Subcutaneous abdominal adipose tissue (tissue), 5 donors: ENCODE measurements around the gene RASSF1.

ENCODE experiments used
- H3K27ac ChIP-seq: one replicate; pipeline ENCODE4 v1.7.0; 2013; ENCODE audit warnings: low read depth, mild to moderate bottlenecking, inconsistent platforms, low read length, moderate library complexity
- H3K27me3 ChIP-seq, 5 donors: one replicate each; pipeline ENCODE4 v1.7.0; 2013; ENCODE audit warnings: low read length in 5 of 5, inconsistent platforms in 1 of 5; ENCODE audit not compliant: control insufficient read depth in 5 of 5, insufficient read depth in 4 of 5
- H3K36me3 ChIP-seq, 5 donors: one replicate each; pipeline ENCODE4 v1.7.0; 2013; ENCODE audit warnings: low read length in 5 of 5; ENCODE audit not compliant: control insufficient read depth in 5 of 5, insufficient read depth in 5 of 5
- H3K4me1 ChIP-seq, 5 donors: one replicate each; pipeline ENCODE4 v1.7.0; 2013; ENCODE audit warnings: low read length in 5 of 5, mild to moderate bottlenecking in 3 of 5, moderate library complexity in 1 of 5; ENCODE audit not compliant: control insufficient read depth in 5 of 5, insufficient read depth in 5 of 5
- H3K4me3 ChIP-seq, 5 donors: one replicate each; pipeline ENCODE4 v1.7.0; 2013; ENCODE audit warnings: low read length in 5 of 5, low read depth in 1 of 5
- H3K9ac ChIP-seq, 5 donors: one replicate each; pipeline ENCODE4 v1.7.0; 2013; ENCODE audit warnings: low read length in 5 of 5, mild to moderate bottlenecking in 4 of 5, moderate library complexity in 3 of 5
- H3K9me3 ChIP-seq, 5 donors: one replicate each; pipeline ENCODE4 v1.7.0; 2013; ENCODE audit warnings: low read length in 5 of 5; ENCODE audit not compliant: control insufficient read depth in 5 of 5
- donor health status: healthy.
- donor health status: healthy.
- donor health status: healthy.
- donor health status: healthy.
- donor health status: healthy.

The RASSF1 gene

DNA sequence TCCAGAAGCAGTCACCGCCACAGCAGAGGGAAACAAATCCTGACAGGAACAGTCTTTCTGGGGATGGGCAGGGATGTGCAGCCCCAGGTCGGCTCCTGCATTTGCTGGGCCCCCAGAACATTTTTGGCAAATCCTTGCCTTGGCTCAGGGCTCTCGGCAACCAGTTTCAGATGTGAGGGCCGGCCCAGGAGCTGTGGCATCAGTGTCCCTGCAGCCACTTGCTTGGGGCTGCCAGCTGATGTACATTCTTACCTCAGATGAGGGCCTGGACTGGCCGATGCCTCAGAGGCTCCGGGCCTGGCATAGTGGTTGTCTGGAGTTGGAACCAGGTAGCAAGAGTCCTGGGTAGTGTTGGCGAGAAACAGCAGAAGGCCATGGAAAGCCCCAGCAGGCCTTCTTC, 14.2 kb upstream of the RASSF1 start:
- H3K27ac ChIP-seq: no peak overlapping the region
- peaks cover 0 to 47% (median 41%) of the 10 kb centered on the region in 5 donors for H3K36me3 ChIP-seq
- no peak overlapping the region for H3K4me3 ChIP-seq
- no peak overlapping the region for H3K9ac ChIP-seq
- H3K27me3 ChIP-seq: no peaks in the 10 kb centered on the region
- no peaks in the 10 kb centered on the region for H3K9me3 ChIP-seq
- H3K4me1 ChIP-seq: peaks cover 34 to 69% (median 60%) of the 10 kb centered on the region in 5 donors

- Histone ChIP-seq H3K27me3 (no peaks in the 10 kb centered on the region), H3K27ac (no peak overlapping the region), H3K4me1 (peaks cover 33 to 73% (median 65%) of the 10 kb centered on the region in 5 donors), H3K36me3 (peaks cover 0 to 47% (median 41%) of the 10 kb centered on the region in 5 donors), H3K4me3 (no peak overlapping the region), H3K9ac (no peak overlapping the region), H3K9me3 (no peaks in the 10 kb centered on the region)
These were observed 13.6 kb upstream of the RASSF1 start for GRCh38 chr3:50354186-50354764.

DNA sequence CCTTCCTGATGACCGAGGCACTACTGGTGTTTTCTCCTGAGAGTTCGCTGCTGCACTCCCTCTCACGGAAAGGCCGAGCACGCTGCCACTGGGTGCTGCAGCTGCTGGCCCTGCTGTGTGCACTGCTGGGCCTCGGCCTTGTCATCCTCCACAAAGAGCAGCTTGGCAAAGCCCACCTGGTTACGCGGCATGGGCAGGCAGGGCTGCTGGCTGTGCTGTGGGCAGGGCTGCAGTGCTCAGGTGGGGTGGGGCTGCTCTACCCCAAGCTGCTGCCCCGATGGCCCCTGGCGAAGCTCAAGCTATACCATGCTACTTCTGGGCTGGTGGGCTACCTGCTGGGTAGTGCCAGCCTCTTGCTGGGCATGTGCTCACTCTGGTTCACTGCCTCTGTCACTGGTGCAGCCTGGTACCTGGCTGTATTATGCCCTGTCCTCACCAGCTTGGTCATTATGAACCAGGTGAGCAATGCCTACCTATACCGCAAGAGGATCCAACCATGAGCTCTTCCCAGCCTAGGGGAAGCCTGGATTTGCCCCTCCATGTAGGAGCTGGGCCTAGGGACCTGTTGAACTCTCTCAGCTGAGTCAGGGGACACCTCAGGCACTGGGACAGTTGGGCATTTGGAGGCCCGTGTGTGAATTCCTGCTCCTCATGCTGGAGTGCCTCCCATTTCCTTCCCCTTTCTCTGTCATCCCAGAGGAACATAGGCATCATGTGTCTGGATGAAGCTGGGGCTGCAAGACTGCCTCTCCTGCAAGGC, 12.8 kb upstream of the RASSF1 start:
- Histone ChIP-seq H3K27ac (peak overlapping the region; percentile 16), H3K36me3 (peaks cover 0 to 51% (median 46%) of the 10 kb centered on the region in 5 donors), H3K9me3 (no peaks in the 10 kb centered on the region), H3K27me3 (no peaks in the 10 kb centered on the region), H3K4me1 (peaks cover 33 to 68% (median 58%) of the 10 kb centered on the region in 5 donors), H3K4me3 (no peak overlapping the region), H3K9ac (peak overlapping the region in 1 of 5 donors; percentile 5)

DNA sequence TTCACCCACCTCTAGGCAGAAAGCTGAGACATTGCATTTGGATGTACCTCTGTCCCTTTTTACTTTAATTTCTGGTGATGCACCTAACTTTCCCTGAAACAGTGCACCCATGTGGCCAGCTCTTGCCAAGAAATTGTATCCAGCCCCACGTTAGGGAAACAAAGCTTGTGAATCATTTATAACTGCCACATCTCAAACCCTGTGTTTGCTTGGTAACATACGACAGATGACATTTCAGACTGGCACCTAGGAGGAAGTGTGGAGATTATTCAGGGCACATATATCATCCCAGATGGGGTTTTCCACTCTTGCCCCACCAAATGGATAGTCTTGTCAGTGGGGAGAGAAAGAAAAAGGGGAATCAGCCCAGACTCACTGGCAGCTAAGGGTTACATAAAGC, 12.1 kb upstream of the RASSF1 start:
- Histone ChIP-seq H3K9ac (no peak overlapping the region), H3K9me3 (no peaks in the 10 kb centered on the region), H3K4me1 (peaks cover 27 to 61% (median 52%) of the 10 kb centered on the region in 5 donors), H3K27me3 (no peaks in the 10 kb centered on the region), H3K27ac (peak overlapping the region; percentile 16), H3K4me3 (no peak overlapping the region), H3K36me3 (peaks cover 0 to 53% (median 51%) of the 10 kb centered on the region in 5 donors)

DNA sequence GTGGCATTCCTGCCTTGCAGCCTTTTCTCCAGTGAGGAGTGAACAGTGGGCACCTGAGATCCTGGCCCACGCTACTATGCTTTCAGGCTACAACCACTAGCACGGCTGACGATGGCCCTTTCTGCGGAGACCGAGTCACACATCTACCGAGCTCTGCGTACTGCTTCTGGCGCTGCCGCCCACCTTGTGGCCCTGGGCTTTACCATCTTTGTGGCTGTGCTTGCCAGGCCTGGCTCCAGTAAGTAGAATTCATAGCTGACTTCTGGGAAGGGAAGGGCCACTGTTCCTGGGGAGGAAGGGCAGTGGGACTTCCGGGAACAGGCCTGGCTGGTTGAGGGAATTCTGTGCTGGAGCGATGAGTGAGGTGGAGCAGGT, 10.7 kb upstream of the RASSF1 start:
- Histone ChIP-seq H3K27me3 (no peaks in the 10 kb centered on the region), H3K9me3 (no peaks in the 10 kb centered on the region), H3K27ac (peak overlapping the region; percentile 86), H3K9ac (peak overlapping the region in 3 of 5 donors; percentile 76 to 92 (median 89)), H3K4me1 (peaks cover 16 to 47% (median 39%) of the 10 kb centered on the region in 5 donors), H3K36me3 (peaks cover 0 to 51% (median 48%) of the 10 kb centered on the region in 5 donors), H3K4me3 (peak overlapping the region; percentile 84 to 99 (median 92))

GRCh38 chr3:50350527-50351322, 10.1 kb upstream of the RASSF1 start, which contains the start of the genes CYB561D2 and NPRL2:
Gene CYB561D2, plus strand, starts transcription at chr3:50350862. Its CDS starts 572 bp downstream, at chr3:50351434.
Gene NPRL2, minus strand, starts transcription at chr3:50350775. Its CDS starts 123 bp downstream, at chr3:50350652.
- H3K4me1 ChIP-seq: peaks cover 11 to 44% (median 36%) of the 10 kb centered on the region in 5 donors
- H3K9ac ChIP-seq: peak within 1 kb of the TSS; percentile 71 to 92 (median 76)
- H3K27me3 ChIP-seq: no peaks in the 10 kb centered on the region
- peak within 1 kb of the TSS; percentile 84 to 99 (median 92) for H3K4me3 ChIP-seq
- H3K27ac ChIP-seq: peak within 1 kb of the TSS; percentile 86
- peaks cover 0 to 46% (median 44%) of the 10 kb centered on the region in 5 donors for H3K36me3 ChIP-seq
- no peaks in the 10 kb centered on the region for H3K9me3 ChIP-seq

DNA sequence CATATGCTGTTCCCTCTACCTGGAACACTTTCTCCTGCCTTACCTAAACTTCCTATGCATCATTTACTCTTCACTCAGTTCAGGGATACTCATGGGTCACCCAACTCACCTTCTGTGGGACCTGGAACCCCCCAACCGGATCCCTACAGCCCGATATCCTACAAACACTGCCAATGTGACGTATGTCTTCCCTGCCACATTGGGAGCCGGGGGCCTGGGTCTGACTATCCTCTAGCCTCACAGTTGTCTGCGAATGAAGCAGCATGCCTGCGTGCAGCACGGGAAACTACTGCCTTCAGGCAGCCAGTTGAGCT, 9.5 kb upstream of the RASSF1 start:
- Histone ChIP-seq H3K9me3 (no peaks in the 10 kb centered on the region), H3K9ac (peak overlapping the region; percentile 71 to 92 (median 76)), H3K4me3 (peak overlapping the region; percentile 82 to 99 (median 92)), H3K36me3 (peaks cover 0 to 41% (median 39%) of the 10 kb centered on the region in 5 donors), H3K4me1 (peaks cover 10 to 45% (median 36%) of the 10 kb centered on the region in 5 donors), H3K27ac (peak overlapping the region; percentile 86), H3K27me3 (no peaks in the 10 kb centered on the region)

DNA sequence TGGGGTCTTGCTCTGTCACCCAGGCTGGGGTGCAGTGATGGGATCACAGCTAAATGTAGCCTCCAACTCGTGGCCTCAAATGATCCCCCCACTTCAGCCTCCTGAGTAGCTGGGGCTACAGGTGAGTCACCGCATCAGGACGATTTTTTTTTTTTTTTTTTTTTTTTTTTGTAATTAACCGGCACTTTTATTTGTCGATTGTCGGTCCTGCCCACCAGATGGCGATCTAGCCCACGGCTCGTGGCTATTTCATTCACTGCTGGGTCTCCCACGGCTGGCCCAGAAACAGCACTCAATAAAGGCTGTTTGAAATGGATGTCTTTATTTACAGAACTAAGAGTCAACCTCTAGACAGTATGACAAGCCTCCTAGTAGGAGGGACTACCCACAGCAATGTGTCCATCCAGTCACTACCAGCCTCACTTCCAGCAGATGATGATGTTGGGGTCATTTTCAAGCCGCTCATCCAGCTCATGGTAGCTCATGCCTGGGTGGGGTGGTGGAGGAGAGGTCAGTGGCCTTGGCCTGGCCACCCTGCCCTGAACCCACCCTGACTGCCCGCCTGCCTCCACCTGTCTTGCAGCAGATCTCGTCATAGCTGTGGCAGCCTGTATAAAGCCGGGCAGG, 6.7 kb upstream of the RASSF1 start:
- Histone ChIP-seq H3K27ac (no peak overlapping the region), H3K27me3 (no peaks in the 10 kb centered on the region), H3K9ac (no peak overlapping the region), H3K4me3 (no peak overlapping the region), H3K9me3 (no peaks in the 10 kb centered on the region), H3K36me3 (peaks cover 0 to 17% (median 14%) of the 10 kb centered on the region in 5 donors), H3K4me1 (peaks cover 12 to 41% (median 37%) of the 10 kb centered on the region in 5 donors)

DNA sequence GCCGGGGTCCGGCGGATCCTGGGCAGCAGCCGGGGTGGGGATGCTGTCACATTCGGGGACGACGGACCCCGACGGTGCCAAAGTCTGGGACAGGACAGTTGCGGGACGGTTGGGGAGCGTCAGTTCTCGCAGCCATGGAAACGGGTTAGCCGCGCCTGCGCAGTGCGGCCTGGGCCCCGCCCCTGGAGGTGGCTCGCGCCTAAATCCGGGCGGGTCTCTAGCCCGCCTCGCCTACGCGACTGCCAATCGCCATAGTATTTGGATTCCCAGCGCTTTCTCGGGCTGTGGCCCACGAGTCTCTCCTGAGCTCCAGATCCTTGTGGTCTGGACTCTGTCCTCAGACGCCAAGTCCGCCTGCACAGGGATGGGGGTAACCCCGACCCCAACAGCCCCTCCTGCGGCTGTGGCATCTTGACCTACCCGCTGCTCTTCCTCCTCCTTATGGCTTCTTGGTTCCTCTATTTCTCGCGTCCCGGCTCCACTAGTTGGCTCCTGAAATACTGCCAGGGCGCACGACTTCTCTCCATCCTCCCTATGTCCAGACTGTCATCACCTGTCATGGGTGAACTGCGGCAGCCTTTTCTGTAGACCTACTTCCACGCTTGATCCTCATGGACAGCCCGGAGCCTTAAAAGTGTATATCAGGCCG, 5.1 kb upstream of the RASSF1 start, which contains the start of gene ZMYND10:
TSS of gene ZMYND10 (minus strand) at position 147 of the 649 bp plus-strand sequence. CDS start 153 bp downstream, outside the sequence.
- Histone ChIP-seq H3K9ac (peak within 1 kb of the TSS in 2 of 5 donors; percentile 42 to 63), H3K4me1 (peaks cover 6 to 42% (median 40%) of the 10 kb centered on the region in 5 donors), H3K27me3 (no peaks in the 10 kb centered on the region), H3K9me3 (no peaks in the 10 kb centered on the region), H3K4me3 (peak within 1 kb of the TSS; percentile 11 to 58 (median 48)), H3K27ac (no peak within 1 kb of the TSS), H3K36me3 (peaks cover 0 to 17% (median 14%) of the 10 kb centered on the region in 5 donors)
